ENCODE results near the gene APOO. TPM values are rescaled to one million over a fixed set of nuclear protein-coding genes. Genes with fewer than 3 reads are reported as not detected.

The APOO gene
- total RNA-seq: 1 to 10 TPM; 1.5 to 5.1 TPM

DNA sequence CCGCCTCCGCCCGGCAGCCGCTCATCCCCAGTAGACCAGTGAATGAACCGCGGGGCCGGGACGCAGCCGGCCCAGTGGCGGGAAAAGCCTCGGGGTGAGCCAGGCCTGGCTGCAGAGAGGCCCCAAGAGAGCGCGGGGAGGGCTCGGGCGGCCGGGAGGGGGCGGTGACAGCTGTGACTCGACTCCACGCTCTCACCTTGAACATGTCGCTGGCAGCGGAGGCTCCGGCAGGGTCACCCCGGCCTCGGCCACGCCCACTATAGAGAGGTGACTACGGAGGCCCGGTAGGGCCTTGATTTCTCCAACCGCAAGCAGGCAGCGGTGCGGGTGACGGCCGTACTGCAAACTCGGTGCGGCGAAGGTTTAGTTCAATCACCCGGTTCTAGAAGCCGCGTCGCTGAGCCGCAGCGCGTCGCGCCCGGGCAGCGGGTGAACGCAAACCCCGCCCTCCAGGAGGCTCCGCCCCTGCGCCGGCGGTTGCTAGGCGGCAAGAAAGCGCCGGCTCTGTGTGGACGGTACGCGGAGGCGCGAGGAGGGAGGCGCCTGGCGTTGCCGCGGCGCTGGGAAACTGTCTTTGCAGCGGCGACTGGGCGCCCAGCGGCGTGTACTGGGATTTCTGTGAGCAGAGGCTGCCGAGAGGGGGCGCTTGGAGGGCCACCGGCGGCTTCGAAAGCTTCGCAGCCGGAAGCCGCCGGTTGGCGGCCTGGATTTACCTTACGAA, at the start of gene APOO, which contains the start of gene CXorf58:
Gene APOO (minus strand): TSS at position 441 of the 721 bp plus-strand sequence. CDS start 236 bp downstream, at position 205.
Gene CXorf58 (plus strand): TSS at position 509 of the 721 bp plus-strand sequence. CDS start 2,297 bp downstream, outside the sequence.
- DNase-seq (ENCODE audit: low spot score) (peak; percentile 40), ATAC-seq (ENCODE audit: insufficient number of reproducible peaks, low FRiP score, low read depth) (peak; percentile 82)
- no peaks in the 10 kb centered on the region for H3K36me3 ChIP-seq
- no peaks in the 10 kb centered on the region for H3K27me3 ChIP-seq (replicated peaks; ENCODE audit: insufficient read depth)
- peak; percentile 84 for TF ChIP-seq CTCF (IDR thresholded peaks at IDR 0.05)
- H3K9me3 ChIP-seq: no peaks in the 10 kb centered on the region
- H3K4me3 ChIP-seq: peak within 1 kb of the TSS; percentile 77
- H3K27ac ChIP-seq: peak within 1 kb of the TSS; percentile 84 to 86
- peaks cover 0 to 7% of the 10 kb centered on the region in 2 donors for H3K4me1 ChIP-seq (ENCODE audit: control insufficient read depth in 1 of 2, low read depth in 2 of 2)

GRCh38 chrX:23954396-23954795, 46.7 kb upstream of the APOO start:
- Histone ChIP-seq H3K27ac (no peak overlapping the region), H3K36me3 (no peaks in the 10 kb centered on the region), H3K4me1 (ENCODE audit: control insufficient read depth in 1 of 2, low read depth in 2 of 2) (no peaks in the 10 kb centered on the region), H3K4me3 (no peak overlapping the region), H3K27me3 (replicated peaks; ENCODE audit: insufficient read depth) (no peaks in the 10 kb centered on the region), H3K9me3 (no peaks in the 10 kb centered on the region)
- no peak for DNase-seq (ENCODE audit: low spot score)
- no peak for TF ChIP-seq CTCF (IDR thresholded peaks at IDR 0.05)
- no peak for ATAC-seq (ENCODE audit: insufficient number of reproducible peaks, low FRiP score, low read depth)

- H3K9me3 ChIP-seq: no peaks in the 10 kb centered on the region
- H3K4me3 ChIP-seq: no peak overlapping the region
- no peaks in the 10 kb centered on the region for H3K27me3 ChIP-seq (replicated peaks; ENCODE audit: insufficient read depth)
- no peaks in the 10 kb centered on the region for H3K4me1 ChIP-seq (ENCODE audit: control insufficient read depth in 1 of 2, low read depth in 2 of 2)
- H3K36me3 ChIP-seq: no peaks in the 10 kb centered on the region
- no peak for ATAC-seq (ENCODE audit: insufficient number of reproducible peaks, low FRiP score, low read depth)
- DNase-seq (ENCODE audit: low spot score): no peak
- H3K27ac ChIP-seq: no peak overlapping the region
- TF ChIP-seq CTCF (IDR thresholded peaks at IDR 0.05): no peak
Measured at GRCh38 chrX:23953908-23954269, 46.2 kb upstream of the APOO start.

- Histone ChIP-seq H3K9me3 (no peaks in the 10 kb centered on the region), H3K4me3 (peak overlapping the region; percentile 56), H3K4me1 (ENCODE audit: control insufficient read depth in 1 of 2, low read depth in 2 of 2) (no peaks in the 10 kb centered on the region), H3K36me3 (no peaks in the 10 kb centered on the region), H3K27ac (no peak overlapping the region), H3K27me3 (replicated peaks; ENCODE audit: insufficient read depth) (no peaks in the 10 kb centered on the region)
- TF ChIP-seq CTCF (IDR thresholded peaks at IDR 0.05): no peak
- no peak for DNase-seq (ENCODE audit: low spot score)
- no peak for ATAC-seq (ENCODE audit: insufficient number of reproducible peaks, low FRiP score, low read depth)
Measured at GRCh38 chrX:23952984-23953907, 45.5 kb upstream of the APOO start.

DNA sequence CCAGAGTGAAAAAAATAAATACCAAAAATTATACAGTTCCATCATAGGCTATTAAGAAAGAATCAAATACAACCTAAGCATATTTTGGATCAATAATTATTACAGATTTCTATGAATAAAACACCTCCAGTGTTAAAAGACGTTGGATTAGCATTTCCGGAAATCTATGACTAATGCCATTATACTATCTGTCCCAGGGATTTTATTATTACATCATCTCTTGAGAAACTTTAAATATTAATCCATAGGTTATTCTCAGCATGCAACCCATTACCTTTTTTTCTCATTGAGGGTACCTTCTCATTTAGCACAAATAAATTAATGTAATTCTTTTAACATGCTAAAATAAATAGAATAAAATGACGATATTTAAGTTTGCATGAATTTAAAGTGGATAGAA, 44.7 kb upstream of the APOO start:
- no peaks in the 10 kb centered on the region for H3K9me3 ChIP-seq
- ATAC-seq (ENCODE audit: insufficient number of reproducible peaks, low FRiP score, low read depth) (no peak), DNase-seq (ENCODE audit: low spot score) (no peak)

More for the DNA sequence above, 44.7 kb upstream of the APOO start:
- no peak for TF ChIP-seq CTCF (IDR thresholded peaks at IDR 0.05)
- Histone ChIP-seq H3K4me3 (no peak overlapping the region), H3K27ac (no peak overlapping the region), H3K4me1 (ENCODE audit: control insufficient read depth in 1 of 2, low read depth in 2 of 2) (no peaks in the 10 kb centered on the region), H3K36me3 (no peaks in the 10 kb centered on the region), H3K27me3 (replicated peaks; ENCODE audit: insufficient read depth) (no peaks in the 10 kb centered on the region)
